GM12892 (cell line): ENCODE results near the gene SPINK9.

Experiments
- POLR2A ChIP-seq: IDR thresholded peaks from 2 replicates; pipeline ENCODE4 v1.6.1; 2011; ENCODE audit warnings: low read depth, low read length, control low read depth
- POLR2AphosphoS5 ChIP-seq: IDR thresholded peaks from 2 replicates; pipeline ENCODE4 v1.6.1; 2011; ENCODE audit warnings: low read depth, low read length, control low read depth
- TAF1 ChIP-seq: IDR thresholded peaks from 2 replicates; pipeline ENCODE4 v1.6.1; 2011; ENCODE audit warnings: low read depth, mild to moderate bottlenecking, control low read depth, low read length, borderline replicate concordance

- TF ChIP-seq POLR2A (no peak), POLR2AphosphoS5 (no peak), TAF1 (no peak)
Measured at GRCh38 chr5:148336704-148337435, 1.5 kb downstream of the SPINK9 start.
